OCI-LY7 (cell line): Measurements from ENCODE around the gene COX7B2. TPM values are rescaled to one million over a fixed set of nuclear protein-coding genes. Genes with fewer than 3 reads are reported as not detected.

Experiments used
- BruUV-seq: library from RNA; stranded (reverse); fragments of 400-500 nt; replicated peaks from 2 replicates; lab custom pipeline; 2021; lab: Mats Ljungman, UMichigan
- CTCF ChIA-PET: fragments of 300-600 bp; sonication (Branson Sonifier 250); formaldehyde crosslinking; loops from one replicate; lab custom pipeline; 2022; ENCODE audit warnings: antibody characterized with exemption; ENCODE audit not compliant: unreplicated experiment; lab: Charles Lee
- POLR2A ChIA-PET: fragments of 300-600 bp; sonication (Branson Sonifier 250); formaldehyde crosslinking; loops from one replicate; lab custom pipeline; 2022; ENCODE audit warnings: antibody characterized with exemption; lab: Charles Lee
- DNase-seq: peaks from one replicate; pipeline ENCODE4 v3.0.0-alpha.2; 2015; ENCODE audit warnings: low spot score
- H2AFZ ChIP-seq: fragments of 200-600 bp; sonication (generic), shearing (Covaris generic); 2 replicates; pipeline ENCODE4 v1.6.1; 2014; ENCODE audit warnings: mild to moderate bottlenecking, antibody characterized with exemption, low read length, moderate library complexity
- H3K27ac ChIP-seq: fragments of 200-600 bp; sonication (generic); 2 replicates; pipeline ENCODE4 v1.5.1; 2014; ENCODE audit warnings: mixed run types, low read depth, mild to moderate bottlenecking, moderate library complexity, low read length, inconsistent platforms; ENCODE audit not compliant: poor library complexity, severe bottlenecking
- H3K36me3 ChIP-seq: fragments of 200-600 bp; sonication (generic); 2 replicates; pipeline ENCODE4 v1.6.1; 2014; ENCODE audit warnings: mild to moderate bottlenecking, antibody characterized with exemption, low read length, moderate library complexity, mixed read lengths; ENCODE audit not compliant: insufficient read depth
- H3K4me1 ChIP-seq: fragments of 200-600 bp; sonication (generic); 2 replicates; pipeline ENCODE4 v1.5.1; 2014; ENCODE audit warnings: mild to moderate bottlenecking, low read length; ENCODE audit not compliant: insufficient read depth, poor library complexity, severe bottlenecking
- H3K4me2 ChIP-seq: fragments of 200-600 bp; sonication (generic); 2 replicates; pipeline ENCODE4 v1.6.1; 2014; ENCODE audit warnings: mild to moderate bottlenecking, low read length
- H3K4me3 ChIP-seq: fragments of 200-600 bp; sonication (generic); 2 replicates; pipeline ENCODE4 v1.5.1; 2014; ENCODE audit warnings: mild to moderate bottlenecking, low read depth, low read length; ENCODE audit not compliant: poor library complexity, severe bottlenecking
- H3K79me2 ChIP-seq: fragments of 200-600 bp; sonication (generic); 2 replicates; pipeline ENCODE4 v1.6.1; 2016; ENCODE audit warnings: low read depth, mild to moderate bottlenecking, low read length, moderate library complexity, mixed read lengths; ENCODE audit not compliant: insufficient read depth
- H3K9me2 ChIP-seq: fragments of 200-600 bp; sonication (generic); 2 replicates; pipeline ENCODE4 v1.6.1; 2016; ENCODE audit warnings: mild to moderate bottlenecking, low read length, mixed read lengths; ENCODE audit not compliant: insufficient read depth
- H3K9me3 ChIP-seq: fragments of 200-600 bp; sonication (generic); 2 replicates; pipeline ENCODE4 v1.6.1; 2014; ENCODE audit warnings: mild to moderate bottlenecking, mixed run types, low read length, mixed read lengths
- H4K20me1 ChIP-seq: fragments of 200-600 bp; sonication (generic); 2 replicates; pipeline ENCODE4 v1.6.1; 2014; ENCODE audit warnings: mild to moderate bottlenecking, antibody characterized with exemption, low read length, moderate library complexity, mixed read lengths; ENCODE audit not compliant: insufficient read depth
- EZH2phosphoT487 ChIP-seq: fragments of 200-600 bp; sonication (generic); IDR thresholded peaks from 2 replicates; pipeline ENCODE4 v1.6.1; 2018; ENCODE audit warnings: low read depth, borderline replicate concordance, mild to moderate bottlenecking, mixed run types, antibody characterized with exemption, low read length, moderate library complexity, mixed read lengths
- intact Hi-C: fragments of 100-400 bp; cut with micrococcal nuclease; formaldehyde crosslinking; loops from one replicate; pipeline ENCODE4 v1.10.0; 2022; ENCODE audit not compliant: unreplicated experiment
- total RNA-seq, 2 experiments: library from RNA; depleted of rRNA in 1 of 2; stranded (reverse); fragments of >200 nt in 1 of 2; shearing (Covaris generic) in 1 of 2; gene quantifications; 2 replicates each; pipeline ENCODE4 v1.2.3, GENCODE V29; 2014 to 2022
- TF ChIP-seq, protein P1 (sequence below): fragments of 200-600 bp; sonication (generic); conservative IDR thresholded peaks from 2 replicates; pipeline ENCODE4 v1.5.1; 2014; ENCODE audit warnings: mild to moderate bottlenecking, antibody characterized with exemption, low read length, moderate library complexity, mixed read lengths

Gene COX7B2
- total RNA-seq, 2 experiments from 2014 or later, result not detected

DNA sequence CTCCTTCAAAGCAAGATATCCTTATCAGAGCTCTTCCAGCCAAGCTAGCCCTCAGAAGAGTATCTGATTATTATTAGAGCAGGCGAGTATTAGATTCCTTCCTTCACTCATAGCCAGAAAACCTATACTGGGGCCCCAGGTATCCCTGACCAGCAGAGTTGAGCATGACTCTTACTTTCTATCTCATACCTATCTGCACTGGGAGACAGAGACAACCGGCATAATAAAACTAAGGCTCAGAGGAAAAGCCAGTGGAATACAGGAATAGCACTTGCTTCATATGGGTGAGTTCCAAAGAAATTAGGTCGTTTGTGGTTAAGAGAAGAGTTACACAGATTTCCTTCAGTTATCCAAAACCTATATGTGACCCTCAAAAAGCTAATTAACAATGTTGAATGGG is 41.8 kb upstream of the COX7B2 start:
- no peak overlapping the region for H3K4me3 ChIP-seq
- no peaks in the 10 kb centered on the region for H3K4me1 ChIP-seq
- no peaks in the 10 kb centered on the region for H4K20me1 ChIP-seq
- CTCF ChIA-PET, result no interaction called here
- TF ChIP-seq EZH2phosphoT487, result no peak
- TF ChIP-seq, protein P1, sequence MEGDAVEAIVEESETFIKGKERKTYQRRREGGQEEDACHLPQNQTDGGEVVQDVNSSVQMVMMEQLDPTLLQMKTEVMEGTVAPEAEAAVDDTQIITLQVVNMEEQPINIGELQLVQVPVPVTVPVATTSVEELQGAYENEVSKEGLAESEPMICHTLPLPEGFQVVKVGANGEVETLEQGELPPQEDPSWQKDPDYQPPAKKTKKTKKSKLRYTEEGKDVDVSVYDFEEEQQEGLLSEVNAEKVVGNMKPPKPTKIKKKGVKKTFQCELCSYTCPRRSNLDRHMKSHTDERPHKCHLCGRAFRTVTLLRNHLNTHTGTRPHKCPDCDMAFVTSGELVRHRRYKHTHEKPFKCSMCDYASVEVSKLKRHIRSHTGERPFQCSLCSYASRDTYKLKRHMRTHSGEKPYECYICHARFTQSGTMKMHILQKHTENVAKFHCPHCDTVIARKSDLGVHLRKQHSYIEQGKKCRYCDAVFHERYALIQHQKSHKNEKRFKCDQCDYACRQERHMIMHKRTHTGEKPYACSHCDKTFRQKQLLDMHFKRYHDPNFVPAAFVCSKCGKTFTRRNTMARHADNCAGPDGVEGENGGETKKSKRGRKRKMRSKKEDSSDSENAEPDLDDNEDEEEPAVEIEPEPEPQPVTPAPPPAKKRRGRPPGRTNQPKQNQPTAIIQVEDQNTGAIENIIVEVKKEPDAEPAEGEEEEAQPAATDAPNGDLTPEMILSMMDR, result no peak
- no peaks in the 10 kb centered on the region for H3K9me2 ChIP-seq
- H3K4me2 ChIP-seq, result no peak overlapping the region
- H3K79me2 ChIP-seq, result no peaks in the 10 kb centered on the region
- DNase-seq, result no peak
- BruUV-seq, result no TSS peak
- POLR2A ChIA-PET, result interaction anchor here (0.6 to 0.8 kb wide), 4 partner anchors 17 to 821 kb away, joined by 3 read pairs; no protein-coding TSS in a partner anchor
- H3K27ac ChIP-seq, result no peak overlapping the region
- H2AFZ ChIP-seq, result no peak overlapping the region
- no peaks in the 10 kb centered on the region for H3K36me3 ChIP-seq
- intact Hi-C loops, result no loop called here
- H3K9me3 ChIP-seq, result no peaks in the 10 kb centered on the region

DNA sequence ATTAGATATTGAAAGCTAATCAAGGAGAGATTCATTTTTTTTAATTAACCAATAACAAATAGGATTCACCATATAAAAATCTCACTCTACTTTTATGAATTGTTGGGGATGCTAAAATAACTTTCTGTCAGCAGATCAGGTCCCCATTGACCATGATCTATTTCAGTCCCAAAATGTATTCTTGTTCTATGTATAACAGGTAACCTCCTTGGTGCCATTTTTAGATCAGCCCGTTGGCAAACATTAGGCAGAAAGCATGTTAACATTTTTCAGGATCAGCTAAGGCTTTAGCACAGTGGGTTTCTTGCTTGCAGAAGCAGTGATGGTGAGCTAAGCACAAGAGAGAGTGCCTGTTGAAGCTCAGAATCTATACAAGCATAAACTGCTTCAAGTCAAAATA is 40.8 kb upstream of the COX7B2 start:
- ChIA-PET POLR2A (no interaction called here), CTCF (no interaction called here)
- intact Hi-C loops, result no loop called here
- H3K4me3 ChIP-seq, result no peak overlapping the region
- no peaks in the 10 kb centered on the region for H4K20me1 ChIP-seq
- H3K27ac ChIP-seq, result no peak overlapping the region
- no peaks in the 10 kb centered on the region for H3K79me2 ChIP-seq
- H3K9me3 ChIP-seq, result no peaks in the 10 kb centered on the region
- TF ChIP-seq, protein P1, result no peak
- TF ChIP-seq EZH2phosphoT487, result no peak
- no peaks in the 10 kb centered on the region for H3K4me1 ChIP-seq
- H3K4me2 ChIP-seq, result no peak overlapping the region
- no peak for DNase-seq
- no TSS peak for BruUV-seq
- no peak overlapping the region for H2AFZ ChIP-seq
- H3K36me3 ChIP-seq, result no peaks in the 10 kb centered on the region
- no peaks in the 10 kb centered on the region for H3K9me2 ChIP-seq

GRCh38 chr4:46947541-46947940 is 38.5 kb upstream of the COX7B2 start:
- Histone ChIP-seq H2AFZ (no peak overlapping the region), H3K79me2 (no peaks in the 10 kb centered on the region), H3K9me2 (no peaks in the 10 kb centered on the region), H3K4me3 (no peak overlapping the region), H3K9me3 (no peaks in the 10 kb centered on the region), H3K4me2 (no peak overlapping the region), H3K4me1 (no peaks in the 10 kb centered on the region), H4K20me1 (no peaks in the 10 kb centered on the region), H3K27ac (no peak overlapping the region), H3K36me3 (no peaks in the 10 kb centered on the region)
- no peak for DNase-seq
- CTCF ChIA-PET, result no interaction called here
- intact Hi-C loops, result no loop called here
- no peak for TF ChIP-seq EZH2phosphoT487
- TF ChIP-seq, protein P1, result no peak
- POLR2A ChIA-PET, result no interaction called here
- no TSS peak for BruUV-seq
